Activated CD8-positive, alpha-beta memory T cell treated with anti-CD3 and anti-CD28 coated beads for 24 hours (primary cell): ENCODE results near the gene SALL3.

Experiments
- DNase-seq: peaks from one replicate; pipeline ENCODE4 v3.0.0-alpha.2; 2020

SALL3 gene

DNA sequence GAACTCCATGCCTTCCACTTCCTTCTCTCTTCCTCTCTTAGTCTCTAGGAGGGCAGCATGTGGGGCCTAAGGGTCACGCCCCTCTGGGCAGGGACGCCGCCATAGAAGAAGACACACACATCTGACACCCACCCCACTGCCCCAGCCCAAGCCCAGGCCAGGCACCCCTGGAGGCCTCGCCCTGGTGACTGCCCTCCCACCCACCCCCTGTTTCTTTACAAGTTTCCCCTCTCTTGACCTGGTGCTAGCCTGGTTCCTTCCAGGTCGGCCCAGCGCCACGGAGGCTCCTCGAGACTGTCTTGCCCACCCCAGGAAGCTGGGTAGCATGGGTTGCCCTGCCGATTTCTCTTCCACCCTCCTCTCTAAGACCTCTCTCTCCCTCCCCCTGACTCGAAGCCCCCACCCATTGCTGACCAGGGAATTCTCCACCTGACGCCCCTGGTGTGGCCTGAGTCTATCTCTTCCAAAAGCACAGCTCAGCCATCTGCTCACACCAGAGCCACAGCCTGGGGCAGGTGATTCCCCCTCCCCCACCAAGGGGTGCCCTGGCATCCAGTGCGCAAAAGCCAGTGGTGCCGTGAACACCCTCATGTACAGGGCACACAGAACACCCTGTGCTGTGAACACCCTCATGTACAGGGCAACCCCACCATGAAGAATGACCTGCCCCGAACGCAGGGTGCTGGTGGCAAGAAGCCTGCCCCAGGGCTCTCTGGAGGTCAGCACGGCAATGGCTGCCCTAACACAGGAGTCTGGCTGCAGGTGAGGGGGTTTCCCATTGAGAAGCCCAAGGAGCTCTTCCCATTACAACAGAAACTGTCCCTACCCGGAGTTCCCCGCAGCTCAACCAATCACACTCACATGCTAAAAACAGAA is 13.5 kb upstream of the SALL3 start:
- DNase-seq = no peak

DNA sequence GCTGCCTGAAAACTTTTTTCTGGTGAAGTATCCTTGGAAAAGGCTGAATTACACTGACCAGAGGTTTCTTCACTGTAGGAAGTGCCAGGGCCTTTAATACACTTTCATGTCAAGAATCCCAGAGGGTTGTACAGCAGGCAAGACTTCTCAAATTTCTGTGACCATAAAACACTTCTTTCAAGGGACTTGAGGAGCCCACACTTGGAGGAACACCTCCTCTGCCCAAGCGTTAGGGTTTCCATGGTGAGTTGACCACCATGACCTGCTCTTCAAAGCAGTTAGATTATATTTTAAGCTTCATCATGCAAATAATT is 12.9 kb upstream of the SALL3 start:
- no peak for DNase-seq

DNA sequence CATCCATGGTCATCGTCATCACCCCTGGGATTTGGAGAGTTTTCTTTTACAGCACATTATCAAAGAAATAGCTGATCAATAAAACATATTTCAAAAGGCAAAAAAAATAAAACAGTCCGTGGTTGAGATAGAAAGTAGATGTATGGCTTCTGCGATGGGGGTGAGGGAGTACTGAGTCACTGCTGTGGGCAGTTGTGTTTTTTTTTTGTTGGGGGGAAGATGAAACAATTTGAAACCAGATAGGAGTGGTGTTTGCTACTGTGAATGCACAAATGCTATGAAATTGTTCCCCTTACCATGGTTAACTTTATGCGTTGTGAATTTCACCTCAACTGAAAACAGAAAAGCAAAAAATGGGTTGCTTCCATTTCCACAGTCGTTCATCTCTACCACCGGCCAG is 11.9 kb upstream of the SALL3 start:
- no peak for DNase-seq

DNA sequence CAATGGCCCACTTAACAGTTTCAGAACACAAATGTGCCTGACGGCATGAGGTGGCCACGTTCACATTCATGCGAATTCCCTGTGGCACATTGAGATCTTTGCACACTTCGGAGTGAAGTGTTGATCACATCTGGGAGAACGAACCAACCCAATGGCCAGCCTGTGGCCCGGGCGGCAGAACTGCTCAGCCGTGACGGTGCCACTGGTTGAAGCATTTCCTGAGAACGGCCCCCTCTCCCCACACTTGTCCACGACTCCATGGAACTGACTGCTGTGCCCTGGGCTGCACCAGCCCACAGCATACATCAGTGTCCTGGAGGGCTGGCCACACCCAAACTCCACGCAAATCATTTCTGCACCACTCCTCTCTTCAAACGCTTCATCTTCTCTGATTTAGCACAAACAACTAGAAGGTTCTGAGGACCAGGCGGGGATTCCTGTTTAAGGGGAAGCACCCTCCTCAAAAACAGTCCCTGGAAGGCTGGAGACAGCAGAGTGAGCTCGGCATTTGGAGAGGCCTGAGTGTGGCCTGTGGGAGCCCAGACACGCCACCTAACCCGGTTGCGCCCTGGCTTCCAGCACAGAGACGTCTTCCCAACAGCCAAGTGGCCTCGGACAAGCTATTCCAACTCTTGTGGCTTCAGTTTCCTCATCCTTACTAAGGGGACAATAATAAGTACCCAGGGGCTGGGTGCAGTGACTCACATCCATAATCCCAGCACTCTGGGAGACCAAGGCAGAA is 9.9 kb upstream of the SALL3 start:
- DNase-seq = no peak

DNA sequence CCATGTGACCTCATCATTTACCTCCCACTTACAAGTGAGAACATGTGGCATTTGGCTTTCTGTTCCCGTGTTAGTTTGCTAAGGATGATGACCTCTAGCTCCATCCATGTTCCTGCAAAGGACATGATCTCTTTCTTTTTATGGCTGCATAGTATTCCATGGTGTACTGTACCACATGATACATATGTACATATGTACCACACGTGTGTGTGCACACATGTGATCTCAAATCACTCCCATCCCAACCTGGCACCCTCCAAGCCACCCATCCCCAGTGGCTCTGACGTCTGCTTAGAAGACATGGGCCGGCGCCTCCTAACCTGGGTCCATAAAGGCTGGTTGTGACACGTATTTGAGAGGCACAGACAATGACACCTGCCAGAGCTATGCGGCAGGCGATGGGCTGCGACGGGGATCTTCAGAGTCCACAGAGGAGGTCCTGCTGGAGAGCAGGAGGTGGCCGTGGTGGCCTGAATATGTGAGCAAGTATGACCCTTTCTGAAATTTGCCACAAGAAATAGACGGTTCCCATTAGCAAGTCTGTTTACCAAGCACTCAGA is 8.8 kb upstream of the SALL3 start:
- no peak for DNase-seq

GRCh38 chr18:78971511-78972245 is 7.9 kb upstream of the SALL3 start:
- no peak for DNase-seq

- no peak for DNase-seq
These were observed 7.2 kb upstream of the SALL3 start for GRCh38 chr18:78972385-78972918.

DNA sequence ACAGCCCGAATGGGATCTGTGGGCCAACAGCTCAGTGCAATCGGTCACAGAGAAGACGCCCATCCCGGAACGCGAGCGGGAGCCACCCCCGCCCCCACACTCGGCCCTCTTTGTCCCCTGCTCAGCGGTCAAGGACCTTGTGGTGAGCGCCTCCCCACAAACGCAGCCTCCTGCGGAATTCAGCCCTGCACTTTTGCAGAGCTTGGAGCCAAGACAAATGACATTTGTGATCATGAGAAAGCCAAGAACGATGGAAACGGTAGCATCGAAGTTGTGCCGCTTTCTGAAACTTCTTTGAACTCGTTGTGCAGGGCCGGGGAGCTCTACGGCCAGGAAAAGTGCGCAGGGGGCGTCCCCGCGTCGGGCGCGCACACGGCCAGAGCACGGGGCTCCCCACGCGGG is 6.7 kb upstream of the SALL3 start:
- DNase-seq = no peak

- no peak for DNase-seq
These were observed 6.1 kb upstream of the SALL3 start for GRCh38 chr18:78973357-78974083.

- no peak for DNase-seq
These were observed 5.4 kb upstream of the SALL3 start for GRCh38 chr18:78974115-78974761.

- no peak for DNase-seq
These were observed 4.3 kb upstream of the SALL3 start for GRCh38 chr18:78975292-78975691.

DNA sequence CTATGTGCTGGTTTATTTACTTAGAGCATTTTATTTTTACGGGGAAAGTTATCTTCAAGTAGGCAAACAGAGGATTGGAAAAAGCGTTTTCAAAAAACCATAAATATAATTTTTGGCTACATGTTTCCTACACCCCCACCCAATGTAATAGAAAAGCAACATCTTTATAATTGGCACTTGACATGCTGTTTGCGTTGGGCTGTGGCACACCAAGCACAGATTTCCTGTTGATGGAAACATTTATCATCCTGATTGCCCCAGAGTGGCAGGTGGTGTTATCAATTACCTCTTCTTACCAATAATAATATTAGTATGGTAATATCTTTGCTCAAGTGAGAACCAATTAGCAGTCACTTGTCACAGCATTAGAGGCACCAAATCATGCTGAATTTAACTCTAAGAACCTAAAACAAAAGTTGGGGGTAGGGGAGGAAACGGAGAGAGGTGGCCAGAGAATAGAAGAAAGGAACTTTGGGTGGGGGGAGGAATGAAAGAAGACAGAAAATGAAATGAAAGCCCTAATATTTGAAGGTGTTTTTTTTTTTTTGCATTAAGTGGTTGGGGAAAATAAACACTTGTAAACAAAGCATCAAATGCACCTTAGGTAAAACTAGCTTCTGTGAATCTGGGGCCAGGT is 3.8 kb upstream of the SALL3 start:
- no peak for DNase-seq

- no peak for DNase-seq
These were observed 2.6 kb upstream of the SALL3 start for GRCh38 chr18:78976765-78977636.

DNA sequence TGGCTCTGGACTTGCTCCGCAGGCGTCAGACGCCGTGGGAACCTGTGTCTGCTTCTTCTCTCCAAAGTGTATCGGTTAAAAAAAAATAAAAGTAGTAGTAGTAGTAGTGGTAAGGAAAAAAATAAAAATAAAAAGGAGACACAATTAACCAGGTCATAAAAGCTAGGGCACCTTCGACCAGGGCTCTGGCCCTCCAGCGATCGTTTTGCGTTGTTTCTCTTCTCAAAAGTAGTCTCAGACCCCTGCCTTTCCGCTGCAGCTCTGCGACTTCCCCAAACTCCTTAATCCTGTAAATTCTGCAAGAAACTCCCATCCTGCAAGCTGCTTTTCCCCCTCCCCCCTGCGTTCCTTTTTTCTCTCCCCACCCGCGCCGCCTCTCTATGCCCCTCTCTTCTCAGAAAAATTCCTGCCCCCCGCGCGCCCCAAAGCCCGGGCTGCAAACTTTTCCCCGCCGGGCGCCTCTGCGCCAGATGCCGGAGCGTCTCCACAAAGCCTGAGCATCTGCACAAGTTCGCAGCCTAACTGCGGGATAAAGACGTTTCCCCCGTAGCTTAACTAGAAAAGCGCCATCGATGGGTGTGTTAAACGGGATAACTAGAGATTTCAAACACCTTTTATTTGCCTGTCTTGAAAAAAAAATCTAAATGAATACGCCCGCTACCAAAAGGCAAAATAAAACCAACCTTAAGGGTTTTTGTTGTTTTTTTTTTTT is 1.8 kb upstream of the SALL3 start:
- no peak for DNase-seq

- no peak for DNase-seq
These were observed 1.1 kb upstream of the SALL3 start for GRCh38 chr18:78978349-78979055.

DNA sequence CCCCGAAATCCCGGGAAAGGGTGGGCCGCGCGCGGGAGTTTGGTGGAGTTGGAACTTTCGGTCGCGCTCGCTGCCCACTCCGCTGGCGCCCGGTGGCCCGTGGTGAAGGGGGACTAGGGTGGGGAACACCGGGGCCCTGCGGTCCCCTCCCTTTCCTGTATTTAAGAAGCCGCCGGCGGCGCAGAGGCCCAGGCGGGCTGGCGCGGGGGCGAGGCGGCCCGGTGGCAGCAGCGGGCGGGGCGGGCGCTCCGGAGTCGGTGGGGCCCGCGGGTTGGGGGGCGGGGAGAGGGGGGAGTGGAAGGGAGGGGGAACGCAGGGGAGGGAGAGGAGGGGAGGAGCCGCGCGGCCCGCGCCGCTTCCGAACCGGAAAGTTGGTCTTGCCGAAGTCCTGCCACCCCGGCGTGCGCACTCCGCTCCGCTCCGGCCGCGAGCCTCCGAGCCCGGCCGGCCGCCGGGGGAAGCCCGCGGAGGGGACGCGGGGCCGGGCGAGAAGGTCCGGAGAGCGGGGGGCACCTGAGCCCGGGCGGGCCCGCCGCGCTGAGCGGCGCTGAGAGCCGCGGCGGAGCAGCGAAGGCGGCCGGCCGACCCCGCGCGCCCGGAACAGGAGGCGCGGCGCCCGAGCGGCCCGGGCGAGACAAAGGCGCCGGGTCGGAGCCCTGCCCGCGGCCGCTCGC is 425 bp upstream of the SALL3 start:
- DNase-seq = no peak

DNA sequence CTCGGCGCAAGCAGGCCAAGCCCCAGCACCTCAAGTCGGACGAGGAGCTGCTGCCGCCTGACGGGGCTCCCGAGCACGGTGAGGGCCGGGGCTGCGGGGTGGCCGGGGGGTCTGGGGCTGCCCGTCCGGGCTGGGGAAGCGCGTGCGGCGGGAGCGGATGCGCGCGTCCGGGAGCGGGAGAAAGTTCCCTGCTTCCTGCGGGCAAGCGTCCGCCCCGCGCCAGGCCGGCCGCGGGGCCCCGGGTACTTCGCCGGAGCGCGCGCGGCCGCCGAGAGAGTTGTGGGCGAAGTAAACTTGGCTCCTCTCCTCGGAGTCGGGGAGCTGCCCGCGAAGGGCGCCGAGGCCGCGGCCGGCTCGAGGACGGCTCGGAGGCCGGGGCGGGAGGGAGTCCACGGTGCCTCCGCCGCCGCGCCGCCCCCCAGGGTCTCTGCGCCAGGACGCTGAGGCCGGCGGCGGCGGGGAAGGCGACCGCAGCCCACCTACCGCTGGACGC is 707 bp downstream of the SALL3 start:
- no peak for DNase-seq

DNA sequence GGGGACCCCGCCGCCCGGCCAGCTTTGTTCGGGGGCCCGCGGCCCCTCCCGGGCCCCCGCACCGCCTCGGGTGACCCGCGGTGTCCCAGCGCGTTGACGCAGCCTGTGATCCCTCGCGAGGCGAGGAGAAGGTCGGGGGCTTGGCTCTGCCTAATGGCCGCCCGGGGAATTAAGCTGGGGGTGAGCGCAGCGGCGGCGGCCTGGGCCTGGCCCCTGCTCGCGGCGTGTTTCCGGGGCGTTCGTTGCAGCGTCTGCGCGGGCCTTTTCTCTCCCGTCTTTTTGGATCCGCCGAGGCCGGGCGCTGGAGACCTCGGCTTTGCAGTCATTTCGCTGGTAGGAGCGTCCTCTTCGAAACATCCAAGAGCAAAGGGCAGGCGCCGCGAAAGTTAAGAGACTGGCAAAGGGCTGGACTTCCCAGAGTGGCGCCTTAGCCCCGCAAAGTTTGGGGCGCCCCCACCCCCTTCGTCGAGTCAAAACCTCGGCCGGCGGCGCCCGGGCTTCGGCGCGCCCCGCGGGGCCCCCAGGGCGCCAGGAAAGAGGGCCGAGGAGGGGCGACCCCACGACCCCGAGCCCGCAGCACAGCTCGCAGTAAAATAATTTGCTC is 1.3 kb downstream of the SALL3 start:
- no peak for DNase-seq
